Measurements from ENCODE around the gene CASP4.

DNA sequence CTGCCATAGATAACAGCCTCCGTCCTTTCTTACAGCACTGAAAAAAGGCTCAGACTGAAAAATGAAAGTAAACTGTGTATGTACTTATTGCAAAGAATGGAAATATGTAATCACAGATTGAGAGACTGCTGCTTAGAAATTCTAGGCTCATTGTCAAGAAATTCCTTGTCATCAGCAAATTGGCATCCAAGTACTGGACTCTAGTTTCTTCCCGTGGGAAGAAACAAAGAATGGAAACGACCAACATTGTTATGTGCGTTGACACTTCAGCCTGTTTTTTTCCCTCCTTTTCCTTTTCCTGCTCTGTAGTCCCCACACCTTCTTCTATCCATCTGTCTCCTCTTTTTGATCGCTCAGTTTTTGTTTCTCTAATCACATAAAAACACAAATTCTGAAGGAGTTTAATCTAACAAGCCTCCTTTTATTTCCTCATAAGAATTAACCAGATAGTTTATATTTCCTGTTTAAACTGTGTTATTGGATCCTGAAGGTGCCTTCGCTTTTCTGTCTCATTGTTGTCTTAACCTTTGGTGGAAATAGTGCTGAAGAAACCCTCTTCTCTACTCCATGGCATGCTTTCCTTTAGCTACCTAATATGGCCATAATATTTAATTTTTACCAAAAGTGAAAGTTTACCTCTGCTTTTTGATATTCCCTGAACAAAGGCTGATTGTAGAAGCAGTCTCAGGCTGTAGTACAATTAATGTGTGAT lies 50.1 kb downstream of the CASP4 start:
- TF ChIP-seq, protein P1, sequence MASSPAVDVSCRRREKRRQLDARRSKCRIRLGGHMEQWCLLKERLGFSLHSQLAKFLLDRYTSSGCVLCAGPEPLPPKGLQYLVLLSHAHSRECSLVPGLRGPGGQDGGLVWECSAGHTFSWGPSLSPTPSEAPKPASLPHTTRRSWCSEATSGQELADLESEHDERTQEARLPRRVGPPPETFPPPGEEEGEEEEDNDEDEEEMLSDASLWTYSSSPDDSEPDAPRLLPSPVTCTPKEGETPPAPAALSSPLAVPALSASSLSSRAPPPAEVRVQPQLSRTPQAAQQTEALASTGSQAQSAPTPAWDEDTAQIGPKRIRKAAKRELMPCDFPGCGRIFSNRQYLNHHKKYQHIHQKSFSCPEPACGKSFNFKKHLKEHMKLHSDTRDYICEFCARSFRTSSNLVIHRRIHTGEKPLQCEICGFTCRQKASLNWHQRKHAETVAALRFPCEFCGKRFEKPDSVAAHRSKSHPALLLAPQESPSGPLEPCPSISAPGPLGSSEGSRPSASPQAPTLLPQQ (tag by site-specific recombination; IDR thresholded peaks at IDR 0.05): no peak
- TF ChIP-seq, protein P2, sequence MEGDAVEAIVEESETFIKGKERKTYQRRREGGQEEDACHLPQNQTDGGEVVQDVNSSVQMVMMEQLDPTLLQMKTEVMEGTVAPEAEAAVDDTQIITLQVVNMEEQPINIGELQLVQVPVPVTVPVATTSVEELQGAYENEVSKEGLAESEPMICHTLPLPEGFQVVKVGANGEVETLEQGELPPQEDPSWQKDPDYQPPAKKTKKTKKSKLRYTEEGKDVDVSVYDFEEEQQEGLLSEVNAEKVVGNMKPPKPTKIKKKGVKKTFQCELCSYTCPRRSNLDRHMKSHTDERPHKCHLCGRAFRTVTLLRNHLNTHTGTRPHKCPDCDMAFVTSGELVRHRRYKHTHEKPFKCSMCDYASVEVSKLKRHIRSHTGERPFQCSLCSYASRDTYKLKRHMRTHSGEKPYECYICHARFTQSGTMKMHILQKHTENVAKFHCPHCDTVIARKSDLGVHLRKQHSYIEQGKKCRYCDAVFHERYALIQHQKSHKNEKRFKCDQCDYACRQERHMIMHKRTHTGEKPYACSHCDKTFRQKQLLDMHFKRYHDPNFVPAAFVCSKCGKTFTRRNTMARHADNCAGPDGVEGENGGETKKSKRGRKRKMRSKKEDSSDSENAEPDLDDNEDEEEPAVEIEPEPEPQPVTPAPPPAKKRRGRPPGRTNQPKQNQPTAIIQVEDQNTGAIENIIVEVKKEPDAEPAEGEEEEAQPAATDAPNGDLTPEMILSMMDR (tag by site-specific recombination; IDR thresholded peaks at IDR 0.05): no peak
- TF ChIP-seq ZNF423 (tag by site-specific recombination; IDR thresholded peaks at IDR 0.05): no peak
- TF ChIP-seq, protein P3, sequence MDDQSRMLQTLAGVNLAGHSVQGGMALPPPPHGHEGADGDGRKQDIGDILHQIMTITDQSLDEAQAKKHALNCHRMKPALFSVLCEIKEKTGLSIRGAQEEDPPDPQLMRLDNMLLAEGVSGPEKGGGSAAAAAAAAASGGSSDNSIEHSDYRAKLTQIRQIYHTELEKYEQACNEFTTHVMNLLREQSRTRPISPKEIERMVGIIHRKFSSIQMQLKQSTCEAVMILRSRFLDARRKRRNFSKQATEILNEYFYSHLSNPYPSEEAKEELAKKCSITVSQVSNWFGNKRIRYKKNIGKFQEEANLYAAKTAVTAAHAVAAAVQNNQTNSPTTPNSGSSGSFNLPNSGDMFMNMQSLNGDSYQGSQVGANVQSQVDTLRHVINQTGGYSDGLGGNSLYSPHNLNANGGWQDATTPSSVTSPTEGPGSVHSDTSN (CRISPR knock-in tag; IDR thresholded peaks at IDR 0.05): no peak
- no peak for TF ChIP-seq ZBTB26 (tag by site-specific recombination; optimal IDR thresholded peaks at IDR 0.05)
- TF ChIP-seq ZNF501 (tag by site-specific recombination; IDR thresholded peaks at IDR 0.05): no peak
- TF ChIP-seq, protein P4, sequence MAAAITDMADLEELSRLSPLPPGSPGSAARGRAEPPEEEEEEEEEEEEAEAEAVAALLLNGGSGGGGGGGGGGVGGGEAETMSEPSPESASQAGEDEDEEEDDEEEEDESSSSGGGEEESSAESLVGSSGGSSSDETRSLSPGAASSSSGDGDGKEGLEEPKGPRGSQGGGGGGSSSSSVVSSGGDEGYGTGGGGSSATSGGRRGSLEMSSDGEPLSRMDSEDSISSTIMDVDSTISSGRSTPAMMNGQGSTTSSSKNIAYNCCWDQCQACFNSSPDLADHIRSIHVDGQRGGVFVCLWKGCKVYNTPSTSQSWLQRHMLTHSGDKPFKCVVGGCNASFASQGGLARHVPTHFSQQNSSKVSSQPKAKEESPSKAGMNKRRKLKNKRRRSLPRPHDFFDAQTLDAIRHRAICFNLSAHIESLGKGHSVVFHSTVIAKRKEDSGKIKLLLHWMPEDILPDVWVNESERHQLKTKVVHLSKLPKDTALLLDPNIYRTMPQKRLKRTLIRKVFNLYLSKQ (tag by site-specific recombination; IDR thresholded peaks at IDR 0.05; ENCODE audit: borderline replicate concordance): no peak

Measured in HEK293 (cell line).